PC-9 (cell line): ENCODE measurements around the gene SMOC2.

Experiments used
- CTCF ChIP-seq: fragments of 200-600 bp; sonication (generic); conservative IDR thresholded peaks from 2 replicates; pipeline ENCODE4 v1.6.1; 2017; ENCODE audit warnings: mixed run types, antibody characterized with exemption, mild to moderate bottlenecking, moderate library complexity
- EZH2 ChIP-seq: fragments of 200-600 bp; sonication (generic); IDR thresholded peaks from 2 replicates; pipeline ENCODE4 v1.8.0; 2017; ENCODE audit warnings: antibody characterized with exemption, low read depth

GRCh38 chr6:168507730-168508129 is 66.7 kb downstream of the SMOC2 start:
- TF ChIP-seq CTCF: no peak
- no peak for TF ChIP-seq EZH2
